ENCODE data around the gene TGFA. TPM values are rescaled to one million over a fixed set of nuclear protein-coding genes. Genes with fewer than 3 reads are reported as not detected.

The TGFA gene
- total and polyA plus RNA-seq, 10 of the 15 experiments (the other 5 are each of a cell fraction or from before 2014, with no cell fraction given) = 0.03 to 0.23 TPM; not detected in 8

GRCh38 chr2:70561893-70562292, 8.3 kb upstream of the TGFA start:
- no TSS peak for BruUV-seq (replicated peaks)
- POLR2A ChIA-PET = no interaction called here
- intact Hi-C loops (cut with micrococcal nuclease; ENCODE audit: unreplicated experiment) (no loop called here), in situ Hi-C loops (cut with MboI) (no loop called here)
- Histone ChIP-seq H3K4me2 (ENCODE audit: control insufficient read depth, insufficient read depth) (no peak overlapping the region), H3K36me3 (ENCODE audit: control insufficient read depth in 2 of 2, insufficient read depth in 2 of 2, low read length in 1 of 2) (no peaks in the 10 kb centered on the region), H3K4me1 (ENCODE audit: control insufficient read depth, insufficient read depth, low read length) (no peaks in the 10 kb centered on the region), H3K27me3 (replicated peaks in 1 of 2; ENCODE audit: control insufficient read depth in 2 of 2, insufficient read depth in 2 of 2, low read length in 1 of 2) (no peaks in the 10 kb centered on the region), H3K4me3 (no peak overlapping the region), H4K20me1 (ENCODE audit: control insufficient read depth, insufficient read depth) (no peaks in the 10 kb centered on the region), H3K27ac (ENCODE audit: control insufficient read depth, insufficient read depth) (no peak overlapping the region), H3K9ac (ENCODE audit: control insufficient read depth, insufficient read depth, low read length) (no peak overlapping the region), H3K79me2 (ENCODE audit: control insufficient read depth, insufficient read depth, low read length) (no peaks in the 10 kb centered on the region), H3K9me3 (replicated peaks; ENCODE audit: control insufficient read depth, insufficient read depth, low read length) (no peaks in the 10 kb centered on the region), H2AFZ (ENCODE audit: control insufficient read depth, low read depth, low read length) (no peak overlapping the region)
- no peak for DNase-seq (ENCODE audit: low read depth, low spot score)
- CTCF ChIA-PET = no interaction called here
- no peak for ATAC-seq
- RAD21 ChIA-PET (ENCODE audit: unreplicated experiment) = no interaction called here
- FAIRE-seq = no peak
- no peak for TF ChIP-seq CHD4 (IDR thresholded peaks at IDR 0.05)
- TF ChIP-seq KDM1A (IDR thresholded peaks at IDR 0.05; ENCODE audit: borderline replicate concordance) = no peak
- TF ChIP-seq SMC3 (IDR thresholded peaks at IDR 0.05; ENCODE audit: borderline replicate concordance, low read length) = no peak
- TF ChIP-seq ATF7 (IDR thresholded peaks at IDR 0.05; ENCODE audit: low read depth) = no peak
- TF ChIP-seq SUZ12 (IDR thresholded peaks at IDR 0.05; ENCODE audit: unreplicated experiment) = no peak
- TF ChIP-seq, protein P1, sequence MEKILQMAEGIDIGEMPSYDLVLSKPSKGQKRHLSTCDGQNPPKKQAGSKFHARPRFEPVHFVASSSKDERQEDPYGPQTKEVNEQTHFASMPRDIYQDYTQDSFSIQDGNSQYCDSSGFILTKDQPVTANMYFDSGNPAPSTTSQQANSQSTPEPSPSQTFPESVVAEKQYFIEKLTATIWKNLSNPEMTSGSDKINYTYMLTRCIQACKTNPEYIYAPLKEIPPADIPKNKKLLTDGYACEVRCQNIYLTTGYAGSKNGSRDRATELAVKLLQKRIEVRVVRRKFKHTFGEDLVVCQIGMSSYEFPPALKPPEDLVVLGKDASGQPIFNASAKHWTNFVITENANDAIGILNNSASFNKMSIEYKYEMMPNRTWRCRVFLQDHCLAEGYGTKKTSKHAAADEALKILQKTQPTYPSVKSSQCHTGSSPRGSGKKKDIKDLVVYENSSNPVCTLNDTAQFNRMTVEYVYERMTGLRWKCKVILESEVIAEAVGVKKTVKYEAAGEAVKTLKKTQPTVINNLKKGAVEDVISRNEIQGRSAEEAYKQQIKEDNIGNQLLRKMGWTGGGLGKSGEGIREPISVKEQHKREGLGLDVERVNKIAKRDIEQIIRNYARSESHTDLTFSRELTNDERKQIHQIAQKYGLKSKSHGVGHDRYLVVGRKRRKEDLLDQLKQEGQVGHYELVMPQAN (conservative IDR thresholded peaks at IDR 0.05) = no peak
- no peak for TF ChIP-seq PML (IDR thresholded peaks at IDR 0.05; ENCODE audit: low read length)
- TF ChIP-seq CBX5 (IDR thresholded peaks at IDR 0.05; ENCODE audit: low read depth) = no peak
- no peak for TF ChIP-seq POU2F2 (IDR thresholded peaks at IDR 0.05; ENCODE audit: borderline replicate concordance, low read depth, low read length)
- TF ChIP-seq, protein P2, sequence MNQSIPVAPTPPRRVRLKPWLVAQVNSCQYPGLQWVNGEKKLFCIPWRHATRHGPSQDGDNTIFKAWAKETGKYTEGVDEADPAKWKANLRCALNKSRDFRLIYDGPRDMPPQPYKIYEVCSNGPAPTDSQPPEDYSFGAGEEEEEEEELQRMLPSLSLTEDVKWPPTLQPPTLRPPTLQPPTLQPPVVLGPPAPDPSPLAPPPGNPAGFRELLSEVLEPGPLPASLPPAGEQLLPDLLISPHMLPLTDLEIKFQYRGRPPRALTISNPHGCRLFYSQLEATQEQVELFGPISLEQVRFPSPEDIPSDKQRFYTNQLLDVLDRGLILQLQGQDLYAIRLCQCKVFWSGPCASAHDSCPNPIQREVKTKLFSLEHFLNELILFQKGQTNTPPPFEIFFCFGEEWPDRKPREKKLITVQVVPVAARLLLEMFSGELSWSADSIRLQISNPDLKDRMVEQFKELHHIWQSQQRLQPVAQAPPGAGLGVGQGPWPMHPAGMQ (IDR thresholded peaks at IDR 0.05; ENCODE audit: borderline replicate concordance) = no peak
- no peak for TF ChIP-seq YY1 (IDR thresholded peaks at IDR 0.05; ENCODE audit: low read depth, low read length)
- SMC1A ChIA-PET (ENCODE audit: uncharacterized antibody, unreplicated experiment) = no interaction called here
